Cerebellar cortex (tissue), 1 donor: ENCODE results near the gene TMC2.

Experiments used
- DNase-seq: peaks from one replicate; pipeline ENCODE4 v3.0.0-alpha.2; 2015; ENCODE audit warnings: low spot score

The TMC2 gene

DNA sequence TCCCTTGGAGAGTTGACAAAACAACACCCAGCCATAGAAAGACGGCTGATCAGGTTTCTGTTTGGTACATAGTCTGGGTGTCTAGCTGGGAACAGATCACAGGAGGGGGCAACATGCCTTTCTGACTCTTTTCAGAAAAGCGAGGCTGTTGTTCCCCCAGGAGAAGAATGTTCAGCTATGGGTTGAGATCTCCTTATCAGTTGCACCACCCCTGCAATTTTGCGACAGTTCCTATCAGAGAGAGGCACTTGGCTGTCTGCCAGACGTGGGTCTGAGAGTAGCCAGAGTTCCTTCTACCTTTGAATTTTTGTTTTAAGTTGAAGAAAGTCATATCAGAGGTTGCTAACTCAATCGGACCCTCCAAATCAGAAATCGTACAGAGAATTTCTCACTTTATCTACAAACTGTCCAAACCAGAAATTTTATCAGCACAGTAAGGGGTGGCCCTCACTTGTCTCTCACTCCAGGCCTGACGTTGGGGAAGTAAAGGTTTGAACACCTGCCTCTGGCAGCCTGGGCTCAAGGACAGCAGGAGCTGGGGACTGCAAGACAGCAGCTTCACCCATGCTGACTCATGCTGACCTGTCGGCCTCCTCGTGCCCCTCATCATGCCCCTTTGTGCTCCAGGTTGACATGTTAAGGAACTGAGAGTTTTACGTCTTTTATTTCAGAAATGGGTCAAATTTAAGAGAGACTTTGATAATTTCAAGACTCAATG lies 42.3 kb downstream of the TMC2 start:
- DNase-seq: no peak

DNA sequence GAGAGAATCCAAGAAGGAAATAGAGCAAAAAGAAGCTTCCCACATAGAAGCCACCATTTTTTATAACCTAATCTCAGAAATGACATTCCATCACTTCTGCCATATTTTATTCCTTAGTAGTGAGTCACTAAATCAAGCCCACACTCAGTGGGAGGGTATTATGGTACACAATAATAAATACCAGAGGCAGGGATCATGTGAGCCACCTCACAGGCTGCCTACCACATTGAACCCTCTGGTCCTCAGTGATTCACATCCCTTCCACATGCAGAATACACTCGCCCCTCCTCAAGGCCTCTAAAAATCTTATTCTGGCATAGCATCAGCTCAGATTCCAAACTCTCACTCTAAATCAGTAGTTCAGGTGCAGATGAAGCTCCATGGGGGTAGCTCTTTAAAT lies 49.4 kb downstream of the TMC2 start:
- DNase-seq: no peak

DNA sequence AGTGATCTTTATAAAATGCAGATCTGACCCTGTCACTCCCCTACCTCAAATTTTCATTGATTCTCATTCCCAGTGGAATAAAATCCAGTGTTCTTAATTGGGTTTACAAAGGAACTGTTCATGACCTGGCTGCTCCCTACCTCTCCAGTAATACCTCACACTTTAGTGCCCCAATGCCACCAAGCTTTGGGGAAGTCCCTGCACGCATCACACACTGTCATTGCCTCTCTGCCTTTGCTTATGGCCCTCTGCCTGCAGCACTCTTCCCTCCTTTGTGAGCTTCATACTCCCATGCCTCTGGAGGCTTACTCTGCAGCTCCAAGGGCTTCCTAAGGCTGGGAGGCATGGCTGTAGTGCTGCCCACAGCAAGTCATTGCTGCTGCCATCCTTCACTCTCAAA lies 57.4 kb downstream of the TMC2 start:
- DNase-seq: no peak

DNA sequence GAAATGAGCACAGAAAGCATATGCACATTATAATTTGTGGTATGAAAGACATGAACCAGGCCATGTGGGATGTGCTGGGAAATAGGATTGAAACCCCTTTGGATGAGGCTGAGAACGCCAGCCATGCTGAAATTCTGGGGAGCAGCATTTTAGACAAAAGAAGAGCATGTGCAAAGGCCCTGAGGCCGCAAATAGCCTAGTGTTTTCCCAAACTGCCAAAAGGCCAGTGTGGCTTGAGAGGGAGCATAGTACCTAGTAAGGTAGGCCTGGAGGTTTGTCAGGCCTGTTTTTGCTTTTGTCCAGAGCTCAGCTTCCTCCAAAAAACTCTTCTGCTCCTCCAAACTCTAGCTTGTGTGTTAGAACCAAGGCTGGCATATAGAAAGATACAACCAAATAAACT lies 58.7 kb downstream of the TMC2 start:
- no peak for DNase-seq

DNA sequence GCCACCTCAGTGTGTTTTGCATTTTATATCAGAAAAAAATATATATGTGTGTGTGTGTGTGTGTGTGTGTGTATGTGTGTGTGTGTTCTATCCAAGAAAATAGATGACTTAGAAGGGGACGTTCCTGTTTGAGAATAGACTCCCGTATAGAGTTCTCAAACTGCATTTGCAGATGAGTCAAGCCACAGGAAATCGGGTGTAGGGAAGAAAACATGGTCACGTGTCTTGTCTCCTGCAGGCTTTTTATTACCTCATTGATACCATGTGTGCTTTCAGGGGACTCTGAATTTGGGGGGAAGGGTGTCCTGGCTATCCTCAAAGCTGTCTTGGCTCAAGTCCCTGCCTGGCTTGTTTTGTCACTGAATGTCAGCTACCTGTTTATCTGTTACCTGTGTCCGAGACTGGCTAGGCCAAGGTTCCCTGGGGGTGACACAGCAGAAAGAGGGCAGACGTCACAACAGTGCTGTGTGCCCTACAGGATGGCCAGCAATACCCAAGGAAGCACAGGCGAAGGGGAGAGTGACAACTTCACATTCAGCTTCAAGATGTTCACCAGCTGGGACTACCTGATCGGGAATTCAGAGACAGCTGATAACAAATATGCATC lies 60.4 kb downstream of the TMC2 start:
- no peak for DNase-seq

DNA sequence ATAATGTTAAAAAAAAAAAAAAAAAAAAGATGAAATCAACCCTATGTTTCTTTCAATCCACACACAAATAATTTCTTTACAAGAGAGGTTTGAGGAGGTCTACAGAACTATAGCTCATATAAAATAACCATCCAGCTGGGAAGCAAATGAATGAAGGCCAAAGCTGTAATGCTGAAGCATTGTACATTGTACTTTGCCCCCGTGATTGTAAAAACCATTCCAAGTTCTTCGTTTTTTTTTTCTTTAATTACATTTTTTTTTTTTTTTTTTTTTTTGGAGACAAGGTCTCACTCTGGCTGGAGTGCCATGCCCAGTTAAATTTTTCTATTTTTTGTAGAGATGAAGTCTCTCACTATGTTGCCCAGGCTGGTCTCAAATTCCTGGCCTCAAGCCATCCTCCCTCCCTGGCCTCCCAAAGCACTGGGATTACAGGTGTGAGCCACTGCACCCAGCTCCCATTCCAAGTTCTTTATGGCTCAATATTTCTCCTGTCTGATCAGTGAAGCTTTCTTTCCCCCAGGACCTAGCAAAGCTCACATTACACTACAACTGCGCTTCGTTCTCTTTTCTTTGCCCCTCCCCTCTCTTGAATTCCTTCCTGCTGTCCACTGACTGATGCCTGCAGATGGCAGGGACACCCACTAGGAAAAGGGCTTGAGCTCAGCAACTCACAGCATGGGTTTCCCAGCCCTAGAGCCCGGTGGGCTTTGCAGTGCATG lies 63.1 kb downstream of the TMC2 start:
- no peak for DNase-seq

DNA sequence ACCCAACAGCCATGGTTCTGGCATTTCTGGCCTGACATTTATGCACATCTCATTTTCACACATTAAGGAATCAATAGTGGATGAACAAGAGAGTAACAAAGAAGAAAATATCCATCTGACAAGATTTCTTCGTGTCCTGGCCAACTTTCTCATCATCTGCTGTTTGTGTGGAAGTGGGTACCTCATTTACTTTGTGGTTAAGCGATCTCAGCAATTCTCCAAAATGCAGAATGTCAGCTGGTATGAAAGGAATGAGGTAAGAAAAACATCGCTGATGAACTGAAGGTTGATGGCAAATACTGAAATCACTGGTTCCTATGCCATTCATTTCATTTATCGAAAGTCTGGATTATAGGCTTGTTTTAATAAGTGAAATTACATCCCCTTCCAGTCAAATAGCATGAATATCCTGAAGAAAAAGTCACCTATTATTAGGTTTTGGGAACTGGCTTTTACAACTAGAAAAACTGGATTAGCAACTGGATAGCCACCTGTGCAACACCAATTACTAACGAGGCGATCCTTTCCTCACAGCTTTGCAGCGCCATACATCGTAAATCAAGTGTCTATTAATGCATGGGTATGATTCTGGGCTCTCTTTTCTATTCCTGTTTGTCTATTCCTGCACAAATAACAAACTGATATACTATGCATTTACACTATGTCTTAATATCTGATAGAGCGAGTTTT lies 65.8 kb downstream of the TMC2 start:
- no peak for DNase-seq

DNA sequence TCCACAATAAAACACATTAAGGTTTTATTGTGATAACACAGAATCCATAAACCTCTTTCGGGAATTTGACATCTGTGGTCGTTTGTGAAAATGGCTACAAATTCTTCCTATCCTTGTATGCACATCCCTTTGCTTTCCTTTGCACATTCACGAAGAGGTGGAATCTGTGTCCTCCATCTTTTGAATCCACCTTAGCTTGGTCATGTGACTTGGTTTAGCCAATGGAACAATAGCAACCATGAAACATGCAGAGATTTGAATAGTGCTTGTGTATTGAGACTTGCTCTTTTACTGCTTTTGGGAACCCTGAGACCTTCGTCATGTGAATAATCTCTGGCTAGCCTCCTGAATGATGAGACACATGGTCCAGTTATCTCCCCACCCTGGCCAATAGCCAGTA lies 66.4 kb downstream of the TMC2 start:
- DNase-seq: no peak

DNA sequence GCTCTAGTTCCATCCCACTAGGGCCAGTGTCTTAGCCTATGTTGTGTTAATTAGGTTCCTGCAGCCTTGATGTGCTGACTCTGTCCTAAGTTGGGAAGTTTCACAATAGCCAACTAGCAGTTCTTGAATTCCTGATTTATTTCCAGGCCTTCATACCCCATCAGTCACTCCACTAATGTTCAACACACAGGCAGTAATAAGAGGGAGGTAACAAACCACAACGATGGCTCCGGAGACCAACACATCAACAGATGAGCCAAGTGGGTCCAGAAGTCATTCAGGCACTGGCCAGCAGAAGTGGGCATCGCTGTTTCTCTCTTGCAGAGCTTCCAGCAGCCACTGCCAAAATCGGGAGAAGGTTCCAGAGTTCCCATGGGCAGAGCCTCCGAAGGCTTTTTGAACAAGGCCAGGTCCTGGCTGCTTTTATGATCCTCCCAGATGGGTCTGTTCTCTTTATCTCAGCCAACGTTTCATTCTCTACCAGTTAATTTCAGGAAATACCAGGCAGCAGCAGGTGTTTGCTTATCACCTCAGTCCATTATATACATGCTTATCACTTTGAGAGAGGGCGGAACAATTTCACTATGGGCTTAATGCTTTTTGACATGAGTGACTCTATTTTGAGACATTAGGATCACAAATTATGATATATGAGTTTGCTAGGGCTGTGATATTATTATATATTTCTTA lies 67.6 kb downstream of the TMC2 start:
- DNase-seq: no peak

DNA sequence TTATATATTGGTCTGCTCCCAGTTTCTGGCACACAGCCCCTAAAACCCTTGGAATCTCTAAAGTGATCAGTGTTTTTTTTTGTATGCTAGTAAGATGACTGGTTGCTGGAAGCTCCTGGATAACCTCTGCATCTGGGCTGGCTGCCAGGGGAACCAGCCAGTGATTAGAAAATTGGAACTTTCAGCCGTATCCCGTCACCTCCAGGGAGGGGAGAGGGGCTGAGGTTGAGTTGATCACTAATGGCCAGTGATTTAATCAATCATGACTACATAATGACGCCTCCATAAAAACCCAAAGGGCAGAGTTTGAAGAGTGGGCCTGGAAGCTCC lies 68.1 kb downstream of the TMC2 start:
- no peak for DNase-seq

DNA sequence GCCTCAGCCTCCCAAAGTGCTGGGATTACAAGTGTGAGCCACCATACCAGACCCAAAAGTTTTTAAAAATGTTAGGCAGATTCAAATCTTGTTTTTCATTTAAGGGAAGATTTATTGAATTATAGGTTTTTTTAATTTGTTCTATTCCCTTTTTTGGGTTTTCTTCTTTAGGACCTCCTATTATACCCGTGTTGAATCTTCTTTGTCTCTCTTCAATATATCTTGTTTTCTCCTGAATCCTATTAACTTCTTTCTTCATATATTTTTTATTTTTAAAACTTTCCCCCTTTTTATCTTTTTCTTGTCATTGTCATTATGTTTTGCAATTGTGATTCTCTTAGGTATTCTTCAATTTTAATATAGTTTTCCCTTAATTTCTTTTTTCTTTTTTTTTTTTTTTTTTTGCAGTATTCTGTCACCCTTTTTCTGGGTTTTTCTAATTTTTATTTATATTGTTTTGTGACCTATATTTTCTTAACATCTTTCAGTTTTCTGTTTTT lies 70.2 kb downstream of the TMC2 start:
- DNase-seq: no peak

DNA sequence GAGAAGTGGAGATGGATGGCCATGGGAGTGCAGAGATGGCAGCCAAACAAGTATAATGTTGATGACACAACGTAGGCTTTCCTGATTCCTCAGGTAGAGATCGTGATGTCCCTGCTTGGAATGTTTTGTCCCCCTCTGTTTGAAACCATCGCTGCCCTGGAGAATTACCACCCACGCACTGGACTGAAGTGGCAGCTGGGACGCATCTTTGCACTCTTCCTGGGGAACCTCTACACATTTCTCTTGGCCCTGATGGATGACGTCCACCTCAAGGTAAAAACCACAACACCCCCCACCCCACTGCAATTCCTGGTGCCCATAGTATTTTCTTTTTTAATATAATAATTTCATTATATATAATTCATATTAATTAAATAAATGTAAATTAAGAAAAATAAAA lies 74.0 kb downstream of the TMC2 start:
- no peak for DNase-seq

DNA sequence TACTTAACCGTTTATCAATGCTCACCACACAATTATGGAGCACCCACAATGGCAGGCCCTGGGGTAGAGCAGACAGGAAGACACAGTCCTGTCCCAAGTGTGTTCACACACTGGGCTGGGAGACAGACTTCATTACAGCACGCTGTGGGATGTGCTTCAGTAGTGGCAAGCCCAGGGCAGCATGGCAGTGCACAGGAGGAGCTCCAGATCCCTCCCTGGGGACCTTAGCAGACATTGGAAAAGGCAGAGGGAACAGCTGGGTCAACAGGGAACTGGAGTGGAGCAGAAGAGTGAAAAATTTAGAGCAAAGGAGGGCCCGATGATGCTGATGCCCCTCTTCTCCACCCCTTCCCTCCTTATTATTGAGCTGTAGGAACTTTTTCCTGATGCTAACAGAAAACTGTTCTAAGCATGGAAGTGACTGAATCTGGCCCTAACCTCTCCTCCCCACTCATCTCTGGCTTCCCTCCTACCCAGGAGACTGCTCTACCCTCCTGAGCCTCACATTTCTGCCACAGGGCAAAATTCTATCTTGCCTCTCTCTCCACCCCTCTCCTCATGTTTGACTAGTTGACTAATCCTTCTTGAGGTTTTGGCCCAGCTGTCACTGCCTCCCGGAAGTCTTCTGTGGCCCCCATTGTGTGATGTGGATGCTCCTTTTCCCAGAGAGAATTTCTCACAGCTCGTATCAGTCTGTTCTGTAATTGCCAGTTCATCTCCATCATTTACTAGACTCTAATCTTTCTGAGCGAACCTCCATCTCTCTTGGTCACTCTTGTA lies 74.8 kb downstream of the TMC2 start:
- DNase-seq: no peak

DNA sequence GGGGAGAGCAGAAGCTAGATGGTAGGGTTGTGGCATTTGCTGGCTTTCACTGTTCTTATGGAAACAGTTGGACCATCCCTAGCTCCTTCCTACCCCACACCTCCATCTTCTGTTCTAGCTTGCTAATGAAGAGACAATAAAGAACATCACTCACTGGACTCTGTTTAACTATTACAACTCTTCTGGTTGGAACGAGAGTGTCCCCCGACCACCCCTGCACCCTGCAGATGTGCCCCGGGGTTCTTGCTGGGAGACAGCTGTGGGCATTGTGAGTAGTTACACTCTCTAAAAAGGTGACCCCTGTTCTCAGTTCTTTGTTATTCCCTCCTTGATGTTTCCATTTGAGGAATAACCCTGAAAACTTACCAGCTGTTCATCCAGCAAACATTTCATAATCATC lies 75.7 kb downstream of the TMC2 start:
- no peak for DNase-seq

DNA sequence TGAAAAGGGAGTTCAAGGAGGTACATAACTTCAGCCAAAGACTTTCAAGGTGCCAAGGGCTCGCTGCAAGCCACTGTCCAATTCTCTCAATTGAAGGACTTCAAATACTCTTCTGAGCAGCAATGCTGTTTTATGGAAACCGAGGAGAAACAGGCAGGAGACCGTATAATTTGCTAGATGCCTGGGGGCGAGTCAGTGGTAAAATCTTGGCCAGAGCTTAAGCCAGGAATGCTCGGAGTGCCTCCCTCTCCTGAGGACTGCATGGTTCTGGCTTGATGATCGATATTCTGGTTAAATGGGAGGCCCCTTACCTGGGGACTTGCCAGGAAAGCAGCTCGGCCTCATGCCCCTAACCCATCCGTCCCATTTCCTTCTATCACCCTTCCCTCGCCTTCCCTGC lies 80.3 kb downstream of the TMC2 start:
- no peak for DNase-seq

DNA sequence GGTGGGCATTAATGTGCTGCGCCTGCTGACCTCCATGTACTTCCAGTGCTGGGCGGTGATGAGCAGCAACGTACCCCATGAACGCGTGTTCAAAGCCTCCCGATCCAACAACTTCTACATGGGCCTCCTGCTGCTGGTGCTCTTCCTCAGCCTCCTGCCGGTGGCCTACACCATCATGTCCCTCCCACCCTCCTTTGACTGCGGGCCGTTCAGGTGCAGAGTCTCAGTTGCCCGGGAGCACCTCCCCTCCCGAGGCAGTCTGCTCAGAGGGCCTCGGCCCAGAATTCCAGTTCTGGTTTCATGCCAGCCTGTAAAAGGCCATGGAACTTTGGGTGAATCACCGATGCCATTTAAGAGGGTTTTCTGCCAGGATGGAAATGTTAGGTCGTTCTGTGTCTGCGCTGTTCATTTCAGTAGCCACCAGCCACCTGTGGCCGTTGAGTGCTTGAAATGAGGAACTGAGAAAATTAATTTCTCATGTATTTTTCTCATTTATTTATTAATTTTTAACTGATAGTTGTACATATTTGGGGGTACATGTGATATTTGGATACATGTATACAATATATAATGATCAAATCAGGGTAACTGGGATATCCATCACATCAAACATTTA lies 80.8 kb downstream of the TMC2 start:
- DNase-seq: no peak

DNA sequence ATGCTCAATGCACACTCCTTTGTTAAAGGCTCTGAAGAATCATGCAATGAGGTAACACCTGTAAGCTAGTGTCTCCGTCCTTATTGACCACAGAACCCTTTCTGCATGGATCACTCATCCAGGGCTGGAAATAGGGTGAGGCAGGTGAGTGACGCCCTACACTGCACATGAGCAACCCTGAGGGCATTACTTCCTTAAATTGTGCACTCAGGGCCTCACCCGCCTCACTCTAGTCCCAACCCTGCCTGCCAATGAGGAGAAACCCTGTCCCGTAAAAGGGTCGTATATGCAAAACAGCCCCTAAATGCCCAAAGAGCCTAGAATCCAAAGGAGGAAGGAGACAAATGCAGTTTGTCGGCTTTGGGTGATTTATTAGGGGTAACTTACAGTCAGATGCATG lies 82.4 kb downstream of the TMC2 start:
- no peak for DNase-seq

DNA sequence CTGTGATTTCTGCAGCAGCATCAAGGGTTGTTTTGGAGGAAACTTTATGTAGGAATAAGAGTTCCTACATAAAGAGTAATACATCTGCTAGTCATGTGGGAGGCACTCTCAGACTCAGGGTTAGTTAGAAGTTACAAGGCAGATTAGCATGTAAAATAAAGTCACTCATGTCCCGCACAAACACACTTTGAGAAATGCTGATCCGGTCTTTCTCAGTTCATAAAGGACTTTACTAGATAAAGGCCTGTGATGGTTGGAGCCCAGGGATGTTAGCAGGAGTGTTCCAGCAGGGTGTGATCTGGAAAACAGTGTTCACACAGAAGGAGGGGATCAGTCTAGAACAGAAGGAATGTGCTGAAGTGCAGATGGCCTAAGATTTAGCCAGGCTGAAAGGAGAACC lies 83.0 kb downstream of the TMC2 start:
- no peak for DNase-seq

DNA sequence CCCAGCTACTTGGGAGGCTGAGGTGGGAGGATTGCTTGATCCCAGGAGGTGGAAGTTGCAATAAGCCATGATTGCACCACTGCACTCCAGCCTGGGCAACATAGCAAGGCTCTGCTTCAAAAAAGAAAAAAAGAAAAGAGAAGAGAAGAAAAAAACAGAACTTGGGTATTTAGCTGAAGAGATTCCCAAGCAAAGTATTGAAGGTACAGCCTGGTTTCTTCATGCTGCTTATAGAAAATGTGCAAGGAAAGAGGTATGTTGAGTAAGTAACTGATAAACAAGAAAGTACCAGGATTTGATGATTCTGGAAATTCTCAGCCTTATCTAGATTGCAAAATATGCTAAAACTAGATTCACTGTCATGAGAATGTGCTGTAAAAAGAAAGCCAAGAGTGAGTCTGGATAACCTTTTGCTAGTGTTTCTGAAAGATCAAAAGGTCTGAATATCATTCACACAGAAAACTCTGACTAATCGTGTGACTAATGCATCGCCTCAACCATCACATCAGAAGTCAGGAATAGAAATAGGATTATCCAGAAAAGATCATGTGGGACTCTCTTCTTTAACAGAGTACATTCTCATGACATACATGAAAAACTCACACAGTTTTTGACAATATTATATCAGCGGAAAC lies 83.7 kb downstream of the TMC2 start:
- DNase-seq: no peak

DNA sequence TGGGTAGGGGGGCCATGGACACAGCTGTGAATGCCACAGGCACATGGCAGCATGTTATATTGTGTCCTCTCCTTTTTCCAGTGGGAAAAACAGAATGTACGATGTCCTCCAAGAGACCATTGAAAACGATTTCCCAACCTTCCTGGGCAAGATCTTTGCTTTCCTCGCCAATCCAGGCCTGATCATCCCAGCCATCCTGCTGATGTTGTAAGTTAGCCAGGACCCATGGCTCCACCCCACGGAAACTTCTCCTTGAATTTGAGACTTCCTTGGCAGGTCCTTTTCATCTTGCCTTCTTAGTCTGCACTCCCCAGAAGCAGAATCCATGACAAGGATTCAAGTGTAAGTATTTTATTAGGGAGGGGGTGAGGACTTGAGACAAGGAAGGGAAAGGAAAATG lies 87.8 kb downstream of the TMC2 start:
- no peak for DNase-seq

DNA sequence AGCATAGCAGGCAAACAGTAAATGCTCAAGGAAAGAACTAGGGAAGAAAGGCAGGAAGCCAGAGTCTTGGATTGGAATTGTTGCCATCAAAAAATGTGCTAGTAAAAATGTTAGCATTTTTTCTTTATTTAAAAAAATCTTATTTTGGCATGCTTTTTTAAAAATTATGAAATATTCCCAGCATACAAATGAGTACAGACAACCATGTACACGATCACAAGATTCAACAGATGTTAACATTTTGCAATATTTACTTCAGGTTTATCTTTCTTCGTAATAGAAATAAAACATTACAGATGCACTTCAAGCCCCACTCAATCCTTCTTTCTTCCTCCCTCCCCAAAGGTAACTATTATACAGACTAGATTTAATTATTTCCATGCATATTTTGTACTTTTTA lies 88.7 kb downstream of the TMC2 start:
- DNase-seq: no peak
